ENCODE data around the gene PTPRJ. TPM values are rescaled to one million over a fixed set of nuclear protein-coding genes. Genes with fewer than 3 reads are reported as not detected.

Gene PTPRJ
- total RNA-seq, 1 donor, result 6.6 TPM

DNA sequence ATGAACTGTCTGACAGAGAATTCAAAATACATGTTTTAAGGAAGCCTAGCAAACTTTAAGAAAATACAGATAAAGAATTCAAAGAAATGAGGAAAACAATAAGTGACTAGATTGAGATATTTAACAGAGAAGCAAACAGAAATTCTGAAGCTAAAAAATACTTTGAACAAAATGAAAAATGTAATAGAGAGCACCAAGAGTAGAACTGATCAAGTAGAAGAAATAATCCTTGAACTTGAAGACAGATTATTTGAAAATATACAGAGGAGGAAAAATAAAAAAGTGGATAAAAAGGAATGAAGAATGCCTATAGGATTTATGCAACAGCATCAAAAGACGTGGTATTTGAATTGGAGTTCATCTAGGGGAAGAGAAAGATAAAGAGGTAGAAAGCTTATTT lies 134.4 kb downstream of the PTPRJ start:
- TF ChIP-seq, protein P1, sequence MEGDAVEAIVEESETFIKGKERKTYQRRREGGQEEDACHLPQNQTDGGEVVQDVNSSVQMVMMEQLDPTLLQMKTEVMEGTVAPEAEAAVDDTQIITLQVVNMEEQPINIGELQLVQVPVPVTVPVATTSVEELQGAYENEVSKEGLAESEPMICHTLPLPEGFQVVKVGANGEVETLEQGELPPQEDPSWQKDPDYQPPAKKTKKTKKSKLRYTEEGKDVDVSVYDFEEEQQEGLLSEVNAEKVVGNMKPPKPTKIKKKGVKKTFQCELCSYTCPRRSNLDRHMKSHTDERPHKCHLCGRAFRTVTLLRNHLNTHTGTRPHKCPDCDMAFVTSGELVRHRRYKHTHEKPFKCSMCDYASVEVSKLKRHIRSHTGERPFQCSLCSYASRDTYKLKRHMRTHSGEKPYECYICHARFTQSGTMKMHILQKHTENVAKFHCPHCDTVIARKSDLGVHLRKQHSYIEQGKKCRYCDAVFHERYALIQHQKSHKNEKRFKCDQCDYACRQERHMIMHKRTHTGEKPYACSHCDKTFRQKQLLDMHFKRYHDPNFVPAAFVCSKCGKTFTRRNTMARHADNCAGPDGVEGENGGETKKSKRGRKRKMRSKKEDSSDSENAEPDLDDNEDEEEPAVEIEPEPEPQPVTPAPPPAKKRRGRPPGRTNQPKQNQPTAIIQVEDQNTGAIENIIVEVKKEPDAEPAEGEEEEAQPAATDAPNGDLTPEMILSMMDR (IDR thresholded peaks at IDR 0.05; ENCODE audit: insufficient read depth, low read length), result no peak
- no peak for DNase-seq (ENCODE audit: low read depth)
- no peak overlapping the region for H3K4me3 ChIP-seq (ENCODE audit: low read depth, low read length)

DNA sequence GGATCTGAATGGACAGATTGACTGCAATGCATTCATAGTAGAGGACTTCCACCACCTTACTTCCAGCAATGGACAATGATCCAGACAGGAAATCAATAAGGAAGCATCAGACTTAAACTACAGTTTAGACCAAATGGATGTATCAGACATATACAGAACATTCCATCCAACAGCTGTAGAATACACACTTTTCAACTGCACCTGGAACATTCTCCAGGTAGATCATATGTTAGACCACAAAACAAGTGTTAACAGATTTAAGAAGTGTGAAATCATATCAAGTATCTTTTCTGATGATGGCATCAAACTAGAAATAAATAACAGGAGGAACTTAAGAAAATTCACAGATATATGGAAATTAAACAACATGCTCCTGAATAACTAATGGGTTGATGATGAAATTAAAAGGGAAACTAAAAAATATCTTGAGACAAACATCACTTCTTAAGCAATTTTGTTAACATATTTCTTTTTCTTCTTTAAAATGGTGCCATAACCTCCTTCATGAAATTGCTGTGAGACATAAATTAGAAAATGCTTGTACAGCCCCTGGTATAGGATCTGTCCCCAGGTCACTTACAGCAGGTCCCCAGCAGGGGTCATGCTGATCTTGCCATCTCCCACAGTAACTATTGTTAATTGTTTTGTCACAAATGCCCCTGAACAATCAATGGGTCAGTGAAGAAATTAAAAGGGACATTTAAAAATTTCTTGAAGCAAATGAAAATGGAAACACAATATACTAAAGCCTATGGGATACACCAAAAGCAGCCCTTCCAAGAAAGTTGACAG lies 136.3 kb downstream of the PTPRJ start:
- no peak for DNase-seq (ENCODE audit: low read depth)
- TF ChIP-seq, protein P1 (IDR thresholded peaks at IDR 0.05; ENCODE audit: insufficient read depth, low read length), result peak; percentile 54
- no peak overlapping the region for H3K4me3 ChIP-seq (ENCODE audit: low read depth, low read length)

DNA sequence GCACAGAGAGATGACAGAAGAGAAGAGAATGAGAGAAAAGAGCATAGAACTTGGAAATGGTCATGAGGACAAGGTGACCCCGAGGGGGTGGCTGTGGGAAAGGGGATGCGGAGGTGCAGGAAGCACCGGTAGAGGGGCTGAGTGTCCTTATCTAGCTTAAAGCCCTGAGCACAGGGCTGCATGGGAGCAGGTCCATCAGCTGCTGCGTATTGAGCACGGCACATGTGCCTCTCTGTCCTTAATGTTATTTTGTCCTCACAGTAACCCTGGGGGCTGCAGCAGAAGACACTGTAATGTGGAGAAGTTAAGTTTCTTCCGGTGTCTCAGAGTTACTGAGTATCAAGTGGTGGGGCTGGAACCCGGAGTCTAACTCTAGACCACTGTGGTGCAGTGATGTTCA lies 141.9 kb downstream of the PTPRJ start:
- H3K4me3 ChIP-seq (ENCODE audit: low read depth, low read length), result no peak overlapping the region
- DNase-seq (ENCODE audit: low read depth), result no peak
- TF ChIP-seq, protein P1 (IDR thresholded peaks at IDR 0.05; ENCODE audit: insufficient read depth, low read length), result no peak

DNA sequence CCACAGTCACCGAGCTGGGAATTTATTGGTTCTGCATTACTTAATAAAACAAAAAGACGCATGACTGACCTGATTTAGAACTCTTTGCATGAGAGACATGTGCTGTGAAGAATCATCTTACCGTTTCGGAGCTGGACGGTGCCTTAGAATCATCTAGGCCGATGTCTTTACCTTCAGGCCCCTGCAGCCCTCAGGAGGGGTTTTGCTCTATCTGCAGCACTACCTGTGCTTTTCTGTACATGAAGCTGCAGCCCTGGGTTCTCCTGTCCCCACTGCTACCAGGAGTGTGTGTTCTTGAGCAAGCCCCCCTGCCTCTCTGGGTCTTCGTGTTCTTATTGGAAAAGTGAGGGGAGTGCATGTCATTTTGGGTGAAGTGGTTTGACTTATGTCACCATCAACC lies 142.3 kb downstream of the PTPRJ start:
- TF ChIP-seq, protein P1 (IDR thresholded peaks at IDR 0.05; ENCODE audit: insufficient read depth, low read length), result no peak
- no peak for DNase-seq (ENCODE audit: low read depth)
- no peak overlapping the region for H3K4me3 ChIP-seq (ENCODE audit: low read depth, low read length)

DNA sequence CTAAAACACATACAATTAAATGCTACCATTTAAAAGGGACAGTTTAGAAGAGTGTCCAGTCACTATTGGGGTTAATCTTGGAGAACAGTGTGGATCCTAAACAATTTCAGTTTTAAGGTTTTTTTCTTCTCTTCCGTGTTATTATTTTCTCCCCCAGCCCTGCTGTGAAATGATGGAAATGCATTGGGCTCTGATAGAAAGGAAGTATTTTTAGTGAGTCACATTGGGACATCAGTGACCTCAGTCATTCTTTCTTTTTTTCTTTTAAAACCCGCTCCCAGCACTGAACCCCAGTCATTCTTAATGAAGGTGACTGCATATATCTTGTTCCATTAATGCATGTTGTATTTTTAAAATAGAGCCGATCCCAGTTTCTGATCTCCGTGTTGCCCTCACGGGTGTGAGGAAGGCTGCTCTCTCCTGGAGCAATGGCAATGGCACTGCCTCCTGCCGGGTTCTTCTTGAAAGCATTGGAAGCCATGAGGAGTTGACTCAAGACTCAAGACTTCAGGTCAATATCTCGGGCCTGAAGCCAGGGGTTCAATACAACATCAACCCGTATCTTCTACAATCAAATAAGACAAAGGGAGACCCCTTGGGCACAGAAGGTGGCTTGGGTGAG lies 143.0 kb downstream of the PTPRJ start:
- TF ChIP-seq, protein P1 (IDR thresholded peaks at IDR 0.05; ENCODE audit: insufficient read depth, low read length), result no peak
- no peak overlapping the region for H3K4me3 ChIP-seq (ENCODE audit: low read depth, low read length)
- no peak for DNase-seq (ENCODE audit: low read depth)

DNA sequence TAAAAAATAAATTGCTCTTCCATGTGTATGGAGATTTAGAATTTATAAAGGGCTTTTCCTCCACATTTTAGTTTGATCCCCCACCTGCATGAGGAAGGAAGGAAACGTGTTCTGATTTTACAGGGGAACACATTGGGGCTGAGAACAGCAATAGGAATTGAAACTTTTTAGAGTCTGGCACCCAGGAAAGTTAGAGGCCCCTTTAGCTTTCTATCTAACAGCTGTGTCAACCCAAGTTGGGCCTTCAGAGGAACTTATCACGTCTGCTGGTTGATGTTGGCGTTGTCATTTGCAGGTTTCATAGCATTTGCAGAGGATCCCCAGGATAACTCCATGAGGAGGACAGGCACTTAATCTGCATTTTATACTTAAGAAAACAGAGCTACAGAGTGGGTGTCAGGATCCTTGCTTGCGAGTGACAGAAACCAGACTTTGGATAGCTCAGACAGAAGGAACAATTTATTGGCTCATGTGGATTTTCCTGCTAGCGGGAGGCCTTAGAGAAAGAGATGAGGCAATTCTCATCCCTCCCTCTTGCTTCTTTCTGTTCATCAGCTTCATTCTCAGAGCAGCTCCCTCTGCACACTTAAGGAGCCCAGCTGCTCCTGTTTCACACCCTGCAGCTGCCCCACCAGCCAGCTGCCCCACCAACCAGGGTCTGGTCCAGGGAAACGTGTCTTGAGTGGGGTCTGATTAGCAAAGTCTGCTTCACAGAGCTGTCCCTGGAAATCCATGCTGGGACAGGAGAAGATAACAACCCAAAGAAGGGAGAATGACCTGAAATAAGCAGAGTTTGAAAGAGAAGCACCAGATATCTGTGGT lies 143.8 kb downstream of the PTPRJ start:
- DNase-seq (ENCODE audit: low read depth), result no peak
- H3K4me3 ChIP-seq (ENCODE audit: low read depth, low read length), result no peak overlapping the region
- TF ChIP-seq, protein P1 (IDR thresholded peaks at IDR 0.05; ENCODE audit: insufficient read depth, low read length), result no peak

All from fibroblast of the aortic adventitia (primary cell).